ENCODE data around the gene EIF4E1B. TPM values are rescaled to one million over a fixed set of nuclear protein-coding genes. Genes with fewer than 3 reads are reported as not detected.
"Not testable (repeated sequence)": the region's sequence is repeated elsewhere in the genome, so short reads cannot be mapped to it uniquely, and the experiment has no call there.

The EIF4E1B gene
- total RNA-seq, 4 donors from 2014 or later: not detected

DNA sequence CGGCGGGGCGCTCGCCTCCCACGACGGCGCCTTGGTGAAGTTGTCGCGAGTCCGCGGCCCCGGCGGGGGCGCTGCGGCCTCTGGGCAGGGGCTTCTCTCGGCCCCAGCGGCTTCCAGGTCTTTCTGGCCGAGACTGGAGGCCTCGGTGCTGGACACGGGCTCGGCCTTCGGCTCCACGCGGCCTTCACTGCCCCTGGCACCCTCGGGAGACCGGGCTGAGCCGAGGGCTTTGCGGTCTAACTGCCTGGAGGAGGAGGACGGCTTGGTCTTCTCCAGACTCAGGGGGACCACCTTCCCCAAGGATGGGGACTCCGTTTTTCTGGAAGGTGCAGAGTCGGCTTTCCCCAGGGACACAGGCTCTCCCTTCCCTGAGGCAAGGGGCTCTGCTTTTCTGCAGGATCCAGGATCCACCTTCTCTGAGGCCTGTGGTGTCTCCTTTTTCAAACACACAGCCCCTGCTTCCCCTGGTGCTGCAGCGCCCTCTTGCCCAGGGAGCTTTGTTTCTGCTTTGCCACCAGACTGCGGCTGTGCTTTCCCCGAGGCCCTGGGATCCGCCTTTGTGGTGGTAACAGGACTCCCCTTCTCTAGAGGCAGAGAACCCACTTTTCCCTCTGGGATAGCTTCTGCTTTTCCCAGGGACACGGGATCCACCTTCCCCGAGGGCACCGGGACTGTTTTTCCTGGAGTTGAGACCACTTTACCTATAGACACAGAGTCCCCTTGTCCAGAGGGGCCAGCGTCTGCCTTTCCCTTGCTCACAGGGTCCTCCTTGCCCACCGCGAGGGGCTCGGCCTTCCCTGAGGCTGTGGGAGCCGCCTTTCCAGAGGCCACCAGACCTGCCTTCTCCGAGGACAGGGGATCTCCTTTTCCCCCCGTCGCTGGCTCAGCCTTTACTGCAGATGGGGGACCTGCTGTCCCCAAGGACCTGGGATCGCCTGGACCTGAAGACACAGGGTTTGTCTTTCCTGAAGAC is 32.8 kb upstream of the EIF4E1B start:
- Histone ChIP-seq H3K4me3 (replicated peaks in 1 of 3) (no peak overlapping the region), H3K36me3 (no peaks in the 10 kb centered on the region), H3K9me3 (no peaks in the 10 kb centered on the region), H3K27me3 (no peaks in the 10 kb centered on the region), H3K27ac (no peak overlapping the region), H3K4me1 (no peaks in the 10 kb centered on the region)
- 90 to 94% methylated on average over 17 to 21 of the region's 47 CpGs for WGBS, 2 donors
- intact Hi-C loops (cut with DNase I): no loop called here
- DNase-seq: no peak
- no peak for TF ChIP-seq POLR2A (IDR thresholded peaks at IDR 0.05)
- TF ChIP-seq, protein P1, sequence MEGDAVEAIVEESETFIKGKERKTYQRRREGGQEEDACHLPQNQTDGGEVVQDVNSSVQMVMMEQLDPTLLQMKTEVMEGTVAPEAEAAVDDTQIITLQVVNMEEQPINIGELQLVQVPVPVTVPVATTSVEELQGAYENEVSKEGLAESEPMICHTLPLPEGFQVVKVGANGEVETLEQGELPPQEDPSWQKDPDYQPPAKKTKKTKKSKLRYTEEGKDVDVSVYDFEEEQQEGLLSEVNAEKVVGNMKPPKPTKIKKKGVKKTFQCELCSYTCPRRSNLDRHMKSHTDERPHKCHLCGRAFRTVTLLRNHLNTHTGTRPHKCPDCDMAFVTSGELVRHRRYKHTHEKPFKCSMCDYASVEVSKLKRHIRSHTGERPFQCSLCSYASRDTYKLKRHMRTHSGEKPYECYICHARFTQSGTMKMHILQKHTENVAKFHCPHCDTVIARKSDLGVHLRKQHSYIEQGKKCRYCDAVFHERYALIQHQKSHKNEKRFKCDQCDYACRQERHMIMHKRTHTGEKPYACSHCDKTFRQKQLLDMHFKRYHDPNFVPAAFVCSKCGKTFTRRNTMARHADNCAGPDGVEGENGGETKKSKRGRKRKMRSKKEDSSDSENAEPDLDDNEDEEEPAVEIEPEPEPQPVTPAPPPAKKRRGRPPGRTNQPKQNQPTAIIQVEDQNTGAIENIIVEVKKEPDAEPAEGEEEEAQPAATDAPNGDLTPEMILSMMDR (IDR thresholded peaks at IDR 0.05): no peak

DNA sequence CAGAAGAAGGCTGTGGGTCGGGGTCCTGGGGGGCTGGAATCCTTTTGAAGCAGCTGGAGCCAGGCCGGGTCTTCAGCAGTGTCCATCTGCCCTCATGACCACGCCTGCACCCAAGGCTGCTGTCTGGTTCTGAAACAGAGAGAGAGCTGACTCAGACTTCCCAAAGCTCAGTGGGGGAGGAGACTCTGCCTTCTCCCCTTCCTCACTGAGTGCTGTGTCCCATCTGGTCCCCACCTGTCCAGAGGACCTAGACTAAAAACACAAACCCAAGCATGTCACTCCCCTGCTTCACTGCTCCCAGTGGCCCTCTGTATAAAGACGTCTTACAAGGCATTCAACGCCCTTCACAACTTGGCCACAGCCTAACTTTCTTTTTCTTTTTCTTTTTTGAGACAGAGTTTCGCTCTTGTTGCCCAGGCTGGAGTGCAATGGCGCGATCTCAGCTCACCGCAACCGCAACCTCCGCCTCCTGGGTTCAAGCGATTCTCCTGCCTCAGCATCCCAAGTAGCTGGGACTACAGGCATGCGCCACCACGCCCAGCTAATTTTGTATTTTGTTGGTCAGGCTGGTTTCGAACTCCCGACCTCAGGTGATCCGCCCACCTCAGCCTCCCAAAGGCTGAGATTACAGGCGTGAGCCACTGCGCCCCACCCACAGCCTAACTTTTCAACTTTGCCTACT is 30.6 kb upstream of the EIF4E1B start:
- H3K27ac ChIP-seq; H3K4me3 ChIP-seq (replicated peaks in 1 of 3); DNase-seq; H3K9me3 ChIP-seq; intact Hi-C loops (cut with DNase I); H3K4me1 ChIP-seq; H3K36me3 ChIP-seq; H3K27me3 ChIP-seq: not testable (repeated sequence)
- WGBS, 2 donors: 91 to 97% methylated on average over 17 to 18 of the region's 19 CpGs

DNA sequence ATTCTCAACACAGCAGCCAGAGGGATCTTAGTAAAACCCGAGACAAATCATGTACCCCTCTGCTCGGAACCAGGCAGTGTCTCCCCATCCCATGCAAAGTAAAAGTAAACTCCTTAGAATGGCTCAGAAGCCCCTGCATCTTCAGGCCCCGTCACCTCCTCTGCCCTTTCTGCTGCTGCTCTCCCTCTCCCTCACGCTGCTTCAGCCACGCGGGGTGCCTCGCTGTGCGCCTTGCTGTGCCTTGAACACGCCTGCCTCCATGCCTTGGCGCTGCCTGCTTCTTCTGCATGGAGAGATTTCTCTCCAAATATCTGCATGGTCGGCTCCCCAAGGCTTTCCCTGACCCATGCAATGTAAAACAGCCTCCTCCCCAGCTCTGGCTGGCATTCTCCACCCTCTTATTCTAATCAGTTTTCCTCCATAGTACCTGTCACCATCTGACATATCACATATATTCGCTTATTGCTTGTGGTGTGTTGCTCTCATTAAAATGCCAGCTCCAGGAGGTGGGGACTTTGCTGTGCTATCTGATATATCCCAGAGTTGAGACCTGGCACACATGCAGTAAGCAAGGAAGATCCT is 28.5 kb upstream of the EIF4E1B start:
- no peaks in the 10 kb centered on the region for H3K9me3 ChIP-seq
- no peaks in the 10 kb centered on the region for H3K36me3 ChIP-seq
- H3K27ac ChIP-seq: no peak overlapping the region
- H3K4me1 ChIP-seq: no peaks in the 10 kb centered on the region
- no peaks in the 10 kb centered on the region for H3K27me3 ChIP-seq
- TF ChIP-seq, protein P1 (IDR thresholded peaks at IDR 0.05): no peak
- no peak for TF ChIP-seq POLR2A (IDR thresholded peaks at IDR 0.05)
- intact Hi-C loops (cut with DNase I): no loop called here
- DNase-seq: no peak
- 73 to 77% methylated on average over 12 of the region's 12 CpGs for WGBS, 2 donors
- no peak overlapping the region for H3K4me3 ChIP-seq (replicated peaks in 1 of 3)

DNA sequence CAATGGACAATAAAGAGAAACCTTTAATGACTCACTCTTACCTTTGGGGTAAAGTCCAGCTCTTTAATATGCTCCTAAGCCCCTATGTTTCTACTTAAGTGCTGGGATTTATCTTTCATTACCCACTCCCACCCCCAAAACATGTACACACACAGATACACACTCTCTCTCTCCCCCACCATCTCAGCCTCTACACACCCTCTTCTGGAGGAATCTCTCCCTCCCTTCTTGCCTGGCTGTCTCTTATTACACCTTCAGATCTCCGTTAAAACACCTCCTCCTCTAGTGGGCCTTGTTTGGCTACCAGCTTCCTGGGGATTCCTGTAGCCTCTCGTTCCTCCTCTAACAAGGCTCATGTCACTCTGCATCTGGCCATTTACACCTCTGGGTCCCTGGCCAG is 27.4 kb upstream of the EIF4E1B start:
- Histone ChIP-seq H3K36me3 (no peaks in the 10 kb centered on the region), H3K4me3 (replicated peaks in 1 of 3) (no peak overlapping the region), H3K27me3 (no peaks in the 10 kb centered on the region), H3K27ac (no peak overlapping the region), H3K4me1 (no peaks in the 10 kb centered on the region), H3K9me3 (no peaks in the 10 kb centered on the region)
- TF ChIP-seq, protein P1 (IDR thresholded peaks at IDR 0.05): no peak
- no peak for TF ChIP-seq POLR2A (IDR thresholded peaks at IDR 0.05)
- intact Hi-C loops (cut with DNase I): no loop called here
- no peak for DNase-seq
- 19 to 33% methylated on average over 2 of the region's 2 CpGs for WGBS, 2 donors

DNA sequence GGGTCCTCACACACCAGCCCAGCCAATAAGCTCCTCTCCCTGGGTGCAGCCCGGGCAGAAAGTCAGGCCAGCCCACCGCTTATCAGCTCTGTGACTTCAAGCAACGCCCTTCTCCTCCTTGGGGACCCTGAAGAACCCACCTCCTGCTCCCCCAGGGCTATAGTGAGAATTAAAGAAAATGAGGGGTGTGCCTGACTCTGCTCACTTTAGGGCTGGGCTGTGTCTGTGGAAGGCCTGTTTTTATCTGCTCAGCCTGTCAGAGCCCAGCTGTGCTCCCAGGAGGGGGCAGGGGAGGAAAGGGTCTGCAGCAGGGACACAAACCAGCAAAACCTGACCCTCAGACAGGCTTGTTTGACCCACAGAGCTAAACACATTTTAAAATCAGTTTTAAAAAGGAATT is 24.4 kb upstream of the EIF4E1B start:
- Histone ChIP-seq H3K4me1 (peaks cover 0 to 10% of the 10 kb centered on the region in 2 donors), H3K36me3 (no peaks in the 10 kb centered on the region), H3K4me3 (replicated peaks in 1 of 3) (no peak overlapping the region), H3K9me3 (no peaks in the 10 kb centered on the region), H3K27ac (no peak overlapping the region), H3K27me3 (peaks cover 6% of the 10 kb centered on the region)
- no peak for DNase-seq
- TF ChIP-seq POLR2A (IDR thresholded peaks at IDR 0.05): no peak
- TF ChIP-seq, protein P1 (IDR thresholded peaks at IDR 0.05): no peak
- intact Hi-C loops (cut with DNase I): no loop called here
- 65 to 71% methylated on average over 3 of the region's 3 CpGs for WGBS, 2 donors

All from thyroid gland (tissue), 4 donors.